Amygdala (tissue), 56 donors: ENCODE data around the gene AKNAD1.
A peak's percentile ranks its signal among the peaks of the same experiment; 100 is the strongest.
"Not testable (repeated sequence)": the region's sequence is repeated elsewhere in the genome, so short reads cannot be mapped to it uniquely, and the experiment has no call there.

ENCODE experiments used
- DNase-seq, 56 donors: peaks; one replicate each; lab custom pipeline; 2025; lab: John Stamatoyannopoulos, UW

Gene AKNAD1, protein sequence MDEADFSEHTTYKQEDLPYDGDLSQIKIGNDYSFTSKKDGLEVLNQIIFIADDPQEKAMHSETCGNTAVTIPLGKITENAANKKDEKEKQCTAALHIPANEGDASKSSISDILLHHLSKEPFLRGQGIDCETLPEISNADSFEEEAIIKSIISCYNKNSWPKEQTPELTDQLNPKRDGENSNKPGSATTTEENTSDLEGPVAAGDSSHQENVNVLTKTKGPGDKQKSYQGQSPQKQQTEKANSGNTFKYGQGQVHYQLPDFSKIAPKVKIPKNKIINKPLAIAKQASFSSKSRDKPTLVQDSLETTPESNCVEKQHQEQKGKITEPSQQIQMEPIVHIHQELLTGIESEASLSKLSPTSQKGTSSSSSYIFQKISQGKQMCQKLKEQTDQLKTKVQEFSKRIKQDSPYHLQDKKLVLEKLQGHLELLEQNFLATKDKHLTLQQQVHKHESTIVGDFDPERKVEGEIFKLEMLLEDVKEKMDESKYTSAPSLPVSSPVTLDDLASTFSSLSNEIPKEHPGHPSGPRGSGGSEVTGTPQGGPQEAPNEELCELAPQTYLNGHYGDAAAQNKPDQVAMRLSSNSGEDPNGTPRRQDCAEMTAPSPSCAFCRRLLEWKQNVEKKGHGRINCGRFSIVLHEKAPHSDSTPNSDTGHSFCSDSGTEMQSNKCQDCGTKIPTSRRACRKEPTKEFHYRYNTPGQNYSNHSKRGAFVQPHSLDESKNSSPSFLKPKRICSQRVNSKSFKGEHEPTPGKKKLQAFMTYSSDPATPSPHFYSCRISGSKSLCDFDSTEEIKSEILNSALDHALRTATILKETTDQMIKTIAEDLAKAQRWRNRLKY

DNA sequence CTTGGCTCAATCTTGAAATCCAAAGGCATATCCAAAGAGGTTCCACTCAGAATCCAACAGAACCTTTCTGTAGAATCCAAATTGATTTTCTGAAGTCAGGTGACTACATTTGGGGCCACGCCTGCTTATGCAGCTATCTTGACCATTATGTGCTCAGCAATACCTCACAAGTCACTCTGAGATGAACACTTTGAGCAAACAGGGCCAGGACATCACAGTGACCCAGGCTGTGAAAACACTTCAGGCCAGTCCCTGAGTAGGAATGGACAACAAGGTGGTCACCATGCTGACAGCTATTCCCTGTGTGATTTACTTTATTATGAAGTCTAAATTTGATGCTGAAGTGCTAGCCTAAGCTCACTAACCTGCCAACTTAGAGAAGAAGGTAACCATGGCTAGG, at the start of gene AKNAD1:
Gene AKNAD1, minus strand, starts transcription at position 101 of the 400 bp plus-strand sequence. CDS start 4,430 bp downstream, outside the sequence.
- DNase-seq: no peak

DNA sequence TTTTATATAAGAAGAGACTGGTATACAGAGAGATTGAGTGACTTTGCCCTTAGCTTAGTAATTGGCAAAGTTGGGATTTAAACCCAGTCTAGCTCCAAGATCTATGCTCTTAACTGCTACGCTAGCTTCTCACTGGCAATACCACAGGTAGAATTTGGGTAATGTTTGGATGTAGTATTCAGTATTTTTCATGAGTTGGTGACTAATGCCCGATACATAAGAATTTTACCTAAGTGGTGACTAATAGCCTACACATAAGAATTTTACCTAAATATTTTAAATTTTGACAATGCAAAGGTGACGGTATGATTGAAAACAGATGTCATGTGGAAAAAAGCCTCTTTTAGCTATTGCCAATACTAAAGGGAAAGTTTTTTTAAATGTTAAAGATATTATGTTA, 44.2 kb upstream of the AKNAD1 start:
- no peak for DNase-seq

- DNase-seq: peak in 10 of 56 donors; percentile 10 to 72 (median 28)
Measured at GRCh38 chr1:108897865-108898720, 41.2 kb upstream of the AKNAD1 start.

GRCh38 chr1:108896146-108897145, 39.6 kb upstream of the AKNAD1 start:
- peak in 13 of 56 donors; percentile 7 to 60 (median 29) for DNase-seq

DNA sequence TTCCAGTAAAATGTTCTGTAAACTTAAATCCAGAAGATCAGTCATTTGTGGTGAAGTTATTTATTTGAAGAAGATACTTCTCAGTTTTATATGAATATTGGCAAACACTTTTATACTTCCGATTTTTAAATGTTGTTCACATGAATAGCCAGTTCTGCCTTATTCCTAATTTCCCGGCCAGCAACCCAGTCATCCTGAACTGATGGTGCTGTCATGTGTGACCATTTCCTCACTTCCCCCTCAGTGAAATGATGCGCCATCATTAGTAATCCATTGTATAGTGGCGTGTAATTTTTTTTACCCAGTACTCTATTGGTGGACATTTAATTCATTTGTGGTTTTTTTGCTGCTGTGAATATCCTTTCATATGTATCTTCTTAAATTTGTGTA, 36.2 kb upstream of the AKNAD1 start:
- DNase-seq: no peak

GRCh38 chr1:108892356-108893140, 35.7 kb upstream of the AKNAD1 start:
- no peak for DNase-seq

- no peak for DNase-seq
Measured at GRCh38 chr1:108889706-108890384, 33.0 kb upstream of the AKNAD1 start.

GRCh38 chr1:108889006-108889645, 32.2 kb upstream of the AKNAD1 start:
- not testable (repeated sequence) for DNase-seq

DNA sequence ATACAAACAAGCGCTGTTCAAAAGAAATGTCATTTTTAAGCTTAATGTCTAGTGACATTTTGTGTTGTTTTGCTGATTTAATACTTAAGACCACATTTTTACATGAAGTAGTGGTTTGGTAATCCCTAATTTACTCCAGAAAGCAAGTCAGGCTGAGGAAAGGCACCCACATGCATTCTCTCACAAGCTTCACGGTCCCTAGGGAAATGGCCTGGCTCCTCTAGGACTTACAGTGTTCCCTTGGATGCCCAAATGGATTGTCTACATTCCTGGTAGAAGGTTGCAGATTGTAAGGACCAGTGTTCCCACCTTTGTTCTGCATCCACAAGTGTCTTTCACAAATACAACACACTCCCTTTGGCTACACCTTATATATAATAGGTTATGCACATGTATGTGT, 29.4 kb upstream of the AKNAD1 start:
- no peak for DNase-seq

GRCh38 chr1:108884968-108885367, 28.1 kb upstream of the AKNAD1 start:
- DNase-seq: no peak

- no peak for DNase-seq
Measured at GRCh38 chr1:108882837-108883236, 25.9 kb upstream of the AKNAD1 start.

- no peak for DNase-seq
Measured at GRCh38 chr1:108881369-108881768, 24.5 kb upstream of the AKNAD1 start.

- DNase-seq: no peak
Measured at GRCh38 chr1:108880850-108881249, 24.0 kb upstream of the AKNAD1 start.

GRCh38 chr1:108878678-108879077, 21.8 kb upstream of the AKNAD1 start:
- no peak for DNase-seq

DNA sequence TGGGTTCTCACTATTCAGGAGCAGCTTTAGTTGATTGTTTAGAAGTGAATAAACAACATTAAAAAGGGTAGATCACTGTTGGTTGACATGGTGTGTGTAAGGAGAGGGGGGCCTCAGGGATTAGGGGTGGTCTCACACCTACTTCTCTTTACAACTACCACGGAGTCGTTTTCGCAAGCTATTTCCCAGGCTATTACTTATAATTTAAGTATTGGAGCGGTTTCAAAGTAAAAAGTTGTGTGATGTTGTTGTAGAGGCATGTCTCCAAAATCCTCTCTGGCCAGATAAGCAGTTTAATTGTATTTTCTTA, 21.2 kb upstream of the AKNAD1 start:
- DNase-seq: no peak

DNA sequence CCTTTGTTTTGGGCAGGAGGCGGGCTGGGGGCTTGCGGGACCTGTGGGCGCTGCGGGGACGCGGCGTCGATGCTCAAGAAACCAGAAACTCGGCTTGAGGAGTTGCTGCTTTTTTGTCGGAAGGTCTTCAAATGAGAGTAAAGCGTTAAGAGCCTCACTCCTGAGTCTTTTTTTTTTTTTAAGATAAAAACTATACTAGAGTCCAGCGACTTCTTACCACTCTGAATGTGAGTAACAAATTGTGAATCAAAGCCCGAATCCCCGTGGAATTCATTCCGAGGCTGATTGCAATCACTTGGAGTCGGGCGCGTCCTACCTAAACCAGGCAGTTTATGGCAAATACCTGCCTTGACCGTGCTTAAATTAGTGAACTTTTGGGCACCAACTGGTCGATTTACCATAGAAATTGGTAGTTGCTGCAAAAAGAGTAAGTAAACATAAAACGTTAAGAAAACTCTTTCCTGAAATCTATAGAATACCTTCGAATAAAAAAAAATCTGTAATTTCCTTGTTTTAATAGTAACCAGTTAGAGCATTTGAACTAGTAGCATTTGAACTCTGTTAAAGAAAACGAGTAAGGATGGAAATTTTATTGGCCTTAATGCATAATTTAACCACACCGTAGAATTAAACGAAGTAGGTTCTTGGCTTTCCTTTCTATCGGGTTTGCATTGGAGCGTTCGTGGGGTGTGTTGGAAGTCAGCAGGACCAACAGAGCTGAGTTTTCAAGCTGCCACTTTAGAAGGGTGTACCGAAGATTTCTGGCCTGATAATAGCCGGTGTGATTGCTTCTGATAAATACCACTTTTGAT, 20.7 kb upstream of the AKNAD1 start:
- DNase-seq: peak in 7 of 56 donors; percentile 3 to 39 (median 23)
